Stimulated activated CD4-positive, alpha-beta T cell treated with anti-CD3 and anti-CD28 coated beads, TNF-alpha, amount 100 ng/mL, for 1 hour (primary cell): ENCODE data around the gene FGF3.

ENCODE experiments used
- DNase-seq, 3 donors: peaks; one replicate each; pipeline ENCODE4 v3.0.0-alpha.2; 2020; ENCODE audit warnings: low read depth in 3 of 3, low spot score in 1 of 3

The FGF3 gene

DNA sequence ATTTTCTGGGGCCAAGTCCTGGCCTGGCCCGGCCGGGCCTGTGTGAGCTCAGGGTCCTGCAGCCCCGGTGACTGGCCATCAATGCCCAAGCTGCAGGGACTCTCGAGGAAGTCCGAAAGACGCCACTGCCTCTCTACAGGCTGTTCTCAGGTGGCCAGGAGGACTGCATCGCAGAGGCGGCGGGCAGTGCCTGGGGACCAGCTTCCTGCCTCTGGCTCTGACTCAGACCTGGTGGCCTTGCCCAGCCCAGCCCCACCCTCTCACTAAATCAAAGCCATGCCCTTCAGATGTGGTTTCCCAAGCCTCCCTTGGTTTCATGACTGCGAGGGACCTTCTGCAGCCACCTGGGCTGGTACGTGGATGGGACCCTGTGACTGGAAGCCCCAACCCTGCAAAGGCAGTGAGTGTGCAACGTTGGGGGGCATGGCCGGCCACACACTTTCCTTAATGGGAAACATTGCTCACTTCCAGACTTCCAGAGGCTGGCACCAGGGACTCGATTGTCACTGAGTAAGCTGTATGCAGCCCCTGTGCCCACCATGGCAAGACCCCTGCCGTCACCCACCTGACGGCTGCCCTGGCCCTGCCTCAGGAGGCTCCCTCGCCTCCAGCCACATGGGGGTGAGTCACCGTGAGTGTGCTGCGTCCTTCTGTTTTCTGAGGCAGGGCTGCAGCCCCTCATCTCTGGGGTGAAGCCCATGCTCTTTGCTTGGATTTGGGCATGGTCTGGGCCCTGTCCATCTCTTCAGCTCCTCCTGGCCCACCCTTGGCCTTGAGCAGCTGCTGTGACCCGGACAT, 6.0 kb upstream of the FGF3 start:
- DNase-seq: no peak

DNA sequence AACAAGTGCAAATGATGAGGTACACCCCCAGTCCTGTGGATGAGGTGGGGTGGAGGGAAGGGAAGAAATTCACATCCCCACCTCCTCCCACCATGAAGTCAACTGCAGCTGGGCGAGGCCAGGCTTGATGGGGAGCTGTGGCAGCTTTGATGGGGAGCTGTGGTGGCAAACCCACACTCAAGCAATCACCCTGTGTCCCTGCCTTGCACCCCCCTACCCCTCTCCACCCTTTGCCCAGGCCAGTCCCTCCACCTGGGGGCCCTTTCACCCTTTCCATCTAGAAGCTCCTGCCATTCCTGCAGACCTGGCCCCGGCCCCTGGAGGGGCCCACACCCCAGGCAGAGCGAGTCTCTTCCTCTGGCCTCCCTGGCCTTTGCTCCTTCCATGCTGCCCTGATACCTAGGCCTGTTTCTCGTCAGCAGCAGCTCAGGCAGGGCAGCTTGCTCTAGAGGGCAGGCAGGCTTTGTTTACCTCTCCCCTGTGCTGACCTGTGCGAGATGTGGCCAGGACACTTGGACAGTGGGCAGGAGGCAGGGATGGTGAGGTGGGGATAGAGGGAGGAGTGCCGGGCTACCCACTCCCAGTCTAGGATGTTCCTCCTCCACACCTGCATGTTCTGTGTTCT, 4.5 kb upstream of the FGF3 start:
- no peak for DNase-seq

DNA sequence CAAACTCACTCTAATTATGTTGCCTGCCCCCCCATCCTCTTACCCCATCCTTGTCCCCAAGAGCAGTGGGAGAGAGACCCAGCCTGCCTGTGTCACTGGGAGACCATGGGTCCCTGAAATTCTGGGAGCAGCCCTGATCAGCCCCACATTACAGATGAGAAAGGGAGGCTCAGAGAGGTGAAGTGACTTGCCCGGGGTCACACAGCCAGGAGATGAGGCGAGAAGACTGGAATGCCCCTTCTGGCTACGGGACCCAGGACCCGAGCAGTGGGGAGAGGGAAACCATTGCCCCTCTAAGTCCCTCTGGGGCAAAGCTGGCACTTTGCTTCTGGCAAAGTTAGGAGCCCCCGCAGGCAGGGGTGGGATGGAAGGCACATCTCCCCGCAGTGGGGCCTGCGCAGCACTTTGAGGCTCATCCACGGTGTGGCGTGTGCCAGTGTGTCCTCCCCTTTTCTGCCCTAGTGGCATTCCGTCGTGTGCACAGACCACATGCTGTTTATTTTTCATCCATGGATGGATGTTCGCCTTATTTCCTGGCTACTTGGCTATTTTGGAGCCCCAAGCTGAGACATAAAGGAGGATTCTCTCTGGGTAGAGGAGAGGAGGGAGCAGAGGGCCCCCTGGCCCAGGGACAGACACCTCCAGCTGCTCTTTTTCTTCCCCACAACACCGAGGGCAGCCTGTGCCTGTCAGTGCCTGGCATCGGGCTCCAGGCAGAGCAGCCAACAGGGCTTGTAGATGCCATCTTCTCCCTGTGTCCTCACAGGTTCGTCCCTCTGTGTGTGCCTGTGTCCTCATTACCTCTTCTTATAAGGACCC, 3.7 kb upstream of the FGF3 start:
- no peak for DNase-seq

DNA sequence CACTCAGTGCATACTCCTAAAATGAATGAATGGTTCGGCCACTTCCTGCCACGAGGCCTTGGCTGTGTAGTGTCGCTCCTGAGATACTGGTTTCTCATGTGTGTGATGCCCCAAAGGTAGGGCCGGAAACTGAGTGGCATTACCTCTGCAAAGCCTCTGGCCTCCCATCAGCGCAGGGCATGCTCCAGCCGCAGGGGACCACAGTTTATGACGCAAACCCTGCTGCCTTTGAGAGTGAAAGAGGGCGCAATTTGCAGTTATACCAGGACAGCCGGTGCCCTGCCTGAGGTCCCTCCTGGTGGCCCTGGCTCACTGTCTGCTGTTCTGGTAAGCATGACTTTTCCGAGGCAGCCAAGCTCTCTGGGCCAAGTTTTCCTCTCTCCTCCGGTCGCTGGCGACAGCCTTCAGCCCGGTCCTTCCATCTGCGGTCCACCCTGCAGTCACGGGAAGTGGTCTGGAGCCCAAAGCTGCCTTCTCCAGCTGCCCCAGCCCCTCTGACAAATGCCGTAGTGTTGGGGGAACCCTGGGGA, 2.4 kb upstream of the FGF3 start:
- no peak for DNase-seq

DNA sequence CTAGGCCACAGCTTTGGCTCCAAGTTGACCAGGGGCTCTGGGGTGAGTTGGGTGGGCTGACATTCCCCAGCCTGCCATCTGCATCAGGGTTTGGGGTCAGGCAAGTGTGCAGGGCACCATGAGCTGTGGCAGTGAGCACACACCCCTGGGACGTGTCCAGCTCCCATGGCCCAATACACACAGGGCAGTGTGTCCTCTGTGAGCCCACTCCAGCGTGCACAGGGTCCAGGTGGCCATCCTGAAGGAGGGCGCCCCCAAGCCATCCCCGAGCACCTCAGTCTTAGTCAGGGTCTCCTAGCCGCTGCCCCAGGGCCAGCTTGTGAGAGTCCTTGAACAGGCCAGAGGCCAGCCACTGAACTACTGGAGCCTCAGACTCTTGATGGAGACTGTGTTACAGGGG, 1.2 kb upstream of the FGF3 start:
- no peak for DNase-seq

DNA sequence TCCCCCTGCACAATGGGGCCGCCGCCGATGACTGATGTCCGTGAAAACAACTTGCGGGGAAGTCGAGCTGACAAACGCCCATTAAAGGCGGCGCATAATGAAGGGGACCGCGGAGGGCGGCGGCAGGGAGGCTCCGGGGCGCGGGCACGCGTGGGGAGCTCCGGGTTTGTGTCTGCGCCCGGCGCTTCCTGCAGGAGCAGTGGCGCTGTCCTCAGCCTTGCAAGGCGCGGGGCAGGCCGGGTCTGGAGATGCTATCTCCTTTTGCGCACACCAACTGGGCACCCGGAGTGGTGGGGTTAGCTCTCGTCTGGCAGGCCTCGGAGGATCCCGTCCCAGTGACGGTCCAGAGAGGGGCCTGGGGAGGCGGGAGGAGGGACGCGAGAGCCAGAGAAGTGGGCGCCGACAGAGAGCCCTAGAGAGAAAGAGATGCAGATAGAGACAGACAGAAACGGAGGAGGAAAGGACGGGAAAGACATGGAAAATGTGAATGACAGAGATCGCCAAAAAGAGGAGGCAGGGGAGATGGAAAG, 390 bp upstream of the FGF3 start:
- no peak for DNase-seq

DNA sequence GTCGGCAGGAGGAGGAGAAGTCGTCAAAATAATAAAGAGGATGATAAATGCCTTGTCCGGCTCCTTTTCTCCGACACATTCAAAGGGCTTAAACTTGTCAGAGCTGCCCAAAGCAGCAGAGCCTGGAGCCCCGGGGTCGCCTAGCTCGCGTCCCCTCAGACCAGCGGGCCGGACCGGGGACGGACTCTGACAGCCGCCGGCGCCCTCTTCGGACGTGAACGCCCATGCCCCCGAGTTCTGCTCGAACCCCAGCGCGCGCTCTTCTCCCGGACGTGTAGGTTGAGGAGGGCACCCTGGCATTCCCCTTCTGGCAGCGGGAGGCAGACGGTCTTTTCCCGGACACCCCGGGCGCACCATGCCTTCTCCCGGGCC, 999 bp downstream of the FGF3 start:
- DNase-seq: no peak

DNA sequence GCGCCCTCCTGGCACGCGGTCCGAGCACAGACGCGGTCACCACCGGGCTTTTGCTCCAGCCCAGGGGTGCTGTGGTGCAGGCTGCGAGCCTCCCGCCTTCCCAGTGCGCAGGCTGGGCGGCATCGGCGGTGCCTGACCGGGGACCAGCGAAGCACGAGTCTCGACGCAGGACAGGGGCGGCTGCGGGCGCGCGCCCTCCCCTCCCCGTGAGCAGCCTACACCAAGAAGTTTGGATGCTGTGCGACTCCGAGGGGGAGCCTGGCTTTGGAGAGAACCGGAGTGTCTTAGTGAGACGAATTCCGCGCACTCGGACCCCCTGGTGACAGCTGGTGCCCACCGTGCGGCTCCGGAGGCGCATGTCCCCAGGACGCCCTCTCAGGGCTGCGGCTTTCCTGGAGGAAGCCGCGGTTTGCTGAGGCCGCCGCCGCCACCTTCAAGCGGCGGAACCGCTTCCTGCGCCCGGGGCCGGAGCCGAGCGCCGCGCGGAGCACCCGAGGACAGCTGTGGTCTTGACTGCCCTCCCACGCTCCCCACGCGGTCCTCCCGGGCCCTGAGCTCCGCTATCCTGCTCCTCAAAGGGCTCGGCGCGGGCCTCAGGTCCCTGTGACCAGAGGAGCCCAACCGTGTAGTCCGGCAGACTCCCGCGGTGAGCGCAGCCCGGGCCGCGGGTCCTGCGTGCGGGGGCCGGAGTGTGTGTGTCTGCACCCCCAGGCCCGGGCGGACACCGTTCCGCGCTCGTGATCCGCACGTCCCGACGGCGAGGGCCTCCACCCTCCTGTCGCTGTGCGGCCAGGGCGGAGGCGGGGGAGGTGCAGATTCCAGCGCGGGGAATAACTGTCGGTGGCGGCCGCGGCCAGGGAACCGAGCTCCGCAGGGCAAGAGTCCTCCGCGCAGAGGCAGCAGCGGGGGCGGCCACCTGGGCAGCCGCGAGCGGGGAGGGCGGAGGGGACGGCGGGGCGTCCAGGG, 1.7 kb downstream of the FGF3 start:
- DNase-seq: no peak

DNA sequence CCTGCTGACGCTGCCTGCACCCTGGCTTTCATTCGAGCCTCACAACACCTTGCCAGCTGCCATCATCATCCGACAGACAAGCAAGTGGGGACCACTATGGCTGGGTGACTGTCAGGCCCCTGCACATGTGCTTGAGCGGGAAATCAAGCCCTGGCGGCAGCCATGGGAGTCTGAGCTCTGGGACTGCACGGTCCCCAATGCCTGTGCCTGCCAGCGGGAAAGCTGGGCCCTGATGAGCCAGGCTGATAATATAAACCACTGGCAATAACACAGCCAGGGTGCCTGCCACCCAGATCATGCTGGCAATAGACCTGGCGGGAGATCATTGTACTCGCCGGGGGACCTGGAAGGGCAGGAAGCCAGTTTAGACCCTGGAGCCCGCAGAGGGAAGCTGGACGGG, 2.5 kb downstream of the FGF3 start:
- DNase-seq: no peak

DNA sequence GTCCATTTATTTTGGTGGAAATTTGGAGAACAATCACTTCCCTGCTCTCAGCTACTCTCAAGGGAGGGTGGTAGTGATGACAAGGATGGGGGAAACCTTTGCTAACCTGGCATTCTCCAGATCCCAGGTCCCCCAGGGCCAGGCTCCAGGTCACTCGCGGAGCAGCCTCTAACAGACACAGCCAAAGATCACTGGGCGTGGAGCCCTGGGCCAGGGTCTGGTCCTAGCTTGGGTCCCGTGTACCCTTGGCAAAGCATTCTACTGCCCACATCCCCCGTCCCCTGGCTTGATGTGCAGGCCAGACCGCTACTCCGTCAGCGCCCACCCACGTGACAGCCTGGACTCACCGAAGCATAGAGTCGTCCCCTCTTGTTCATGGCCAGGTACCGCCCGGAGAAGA, 3.2 kb downstream of the FGF3 start:
- DNase-seq: no peak

DNA sequence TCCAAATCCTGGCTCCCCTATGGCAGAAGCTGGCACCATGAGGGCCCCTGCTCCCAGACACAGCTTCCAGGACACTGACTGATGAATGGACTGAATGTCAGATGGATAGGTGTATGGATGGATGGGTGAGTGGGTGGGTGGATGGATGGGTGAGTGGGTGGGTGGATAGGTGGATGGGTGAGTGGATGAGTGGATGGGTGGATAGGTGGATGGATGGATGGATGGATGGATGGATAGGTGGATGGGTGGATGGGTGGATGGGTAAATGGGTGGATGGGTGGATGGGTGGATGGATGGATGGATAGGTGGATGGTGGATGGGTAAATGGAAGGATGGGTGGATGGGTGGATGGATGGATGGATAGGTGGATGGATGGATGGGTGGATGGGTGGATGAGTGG, 4.3 kb downstream of the FGF3 start:
- DNase-seq: no peak

DNA sequence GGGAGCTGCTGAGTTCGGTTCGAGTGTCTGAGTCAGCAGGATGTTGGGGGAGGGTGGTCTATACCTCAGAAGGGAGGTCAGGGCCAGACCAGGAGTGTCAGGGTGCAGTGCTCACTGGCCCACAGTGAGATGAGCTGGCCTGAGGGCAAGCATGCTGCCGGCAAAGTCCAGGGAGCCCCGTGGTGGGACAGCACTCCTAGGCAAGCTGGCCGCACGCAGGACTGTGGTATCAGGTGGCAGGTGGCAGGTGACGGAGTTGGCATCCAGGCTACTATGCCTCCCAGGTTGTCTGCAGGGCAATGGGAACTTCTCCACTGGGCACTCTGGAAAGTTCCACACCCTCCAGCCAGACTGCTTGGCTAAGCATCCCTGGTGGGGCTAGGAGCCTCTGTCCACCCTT, 4.8 kb downstream of the FGF3 start:
- DNase-seq: no peak

DNA sequence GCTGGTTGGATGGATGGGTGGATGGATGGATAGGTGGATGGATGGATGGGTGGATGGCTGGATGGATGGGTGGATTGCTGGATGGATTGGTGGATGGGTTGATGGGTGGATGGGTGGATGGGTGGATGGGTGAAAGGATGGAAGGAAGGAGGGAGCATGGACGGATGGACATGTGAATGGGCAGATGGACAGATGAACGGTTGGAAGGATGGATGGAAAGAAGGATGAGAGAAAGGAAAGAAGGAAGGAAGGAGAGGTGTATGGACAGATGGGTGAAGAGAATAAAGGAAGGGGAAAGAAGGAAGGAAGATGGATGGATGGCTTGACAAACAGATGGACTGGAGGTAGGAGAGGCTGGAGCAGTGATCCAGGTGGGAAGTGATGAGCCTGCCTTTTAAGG, 5.4 kb downstream of the FGF3 start:
- no peak for DNase-seq

DNA sequence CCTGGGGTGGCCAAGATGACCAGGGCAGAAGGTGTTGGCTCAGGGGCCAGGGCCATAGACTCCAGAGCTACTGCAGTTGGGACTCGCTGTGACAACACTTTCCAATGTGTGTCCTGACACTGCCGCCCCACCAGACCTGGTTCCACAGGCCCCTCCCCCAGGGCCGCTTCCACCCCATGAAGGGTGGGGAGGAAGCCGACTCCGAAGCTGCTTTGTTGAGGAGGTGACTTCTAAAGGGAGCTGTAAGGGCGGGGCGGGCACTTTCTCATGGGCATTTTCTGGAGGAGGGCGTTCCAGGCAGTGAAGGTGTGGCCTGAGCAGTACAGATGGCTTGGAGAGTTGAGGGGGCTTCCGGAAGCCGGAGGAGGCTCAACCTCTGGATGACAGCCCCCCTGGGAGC, 6.3 kb downstream of the FGF3 start:
- no peak for DNase-seq

DNA sequence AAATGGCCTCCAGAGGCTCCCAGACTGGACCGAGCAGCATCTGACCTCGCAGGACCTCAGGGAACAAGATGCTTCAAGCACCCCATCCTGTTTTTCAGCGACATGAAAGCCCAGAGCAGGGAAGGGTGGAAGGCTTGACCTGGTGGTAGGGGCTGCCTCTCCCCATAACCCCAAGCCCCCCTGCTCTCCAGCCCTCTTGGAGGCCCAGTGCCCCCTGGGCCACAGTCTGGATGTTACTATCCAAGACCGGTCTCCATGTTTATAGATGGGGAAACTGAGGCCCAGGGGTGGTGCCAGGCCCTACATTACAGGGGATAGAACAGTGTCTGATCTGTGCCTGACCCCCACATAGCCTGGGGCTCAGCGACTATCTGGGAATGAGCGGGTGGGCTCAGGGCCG, 7.0 kb downstream of the FGF3 start:
- DNase-seq: no peak

DNA sequence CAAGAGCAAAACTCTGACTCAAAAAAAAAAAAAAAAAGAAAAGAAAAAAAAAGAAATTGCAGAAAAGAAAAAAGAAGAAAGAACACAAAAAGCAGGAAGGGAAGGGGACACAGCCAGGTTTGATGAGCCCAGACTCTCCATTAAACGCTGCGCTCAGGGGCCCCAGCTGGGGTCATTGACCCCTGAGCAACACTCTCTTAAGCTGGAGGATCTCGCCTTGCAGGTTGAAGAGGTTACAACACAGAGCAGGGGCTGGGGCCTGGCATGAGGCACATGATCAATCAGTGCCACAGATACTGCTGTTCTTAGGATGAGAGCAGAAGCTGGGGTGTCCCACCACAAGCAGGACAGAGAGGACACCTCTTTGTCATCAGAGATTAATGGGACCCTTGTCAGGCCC, 7.8 kb downstream of the FGF3 start:
- DNase-seq: no peak

DNA sequence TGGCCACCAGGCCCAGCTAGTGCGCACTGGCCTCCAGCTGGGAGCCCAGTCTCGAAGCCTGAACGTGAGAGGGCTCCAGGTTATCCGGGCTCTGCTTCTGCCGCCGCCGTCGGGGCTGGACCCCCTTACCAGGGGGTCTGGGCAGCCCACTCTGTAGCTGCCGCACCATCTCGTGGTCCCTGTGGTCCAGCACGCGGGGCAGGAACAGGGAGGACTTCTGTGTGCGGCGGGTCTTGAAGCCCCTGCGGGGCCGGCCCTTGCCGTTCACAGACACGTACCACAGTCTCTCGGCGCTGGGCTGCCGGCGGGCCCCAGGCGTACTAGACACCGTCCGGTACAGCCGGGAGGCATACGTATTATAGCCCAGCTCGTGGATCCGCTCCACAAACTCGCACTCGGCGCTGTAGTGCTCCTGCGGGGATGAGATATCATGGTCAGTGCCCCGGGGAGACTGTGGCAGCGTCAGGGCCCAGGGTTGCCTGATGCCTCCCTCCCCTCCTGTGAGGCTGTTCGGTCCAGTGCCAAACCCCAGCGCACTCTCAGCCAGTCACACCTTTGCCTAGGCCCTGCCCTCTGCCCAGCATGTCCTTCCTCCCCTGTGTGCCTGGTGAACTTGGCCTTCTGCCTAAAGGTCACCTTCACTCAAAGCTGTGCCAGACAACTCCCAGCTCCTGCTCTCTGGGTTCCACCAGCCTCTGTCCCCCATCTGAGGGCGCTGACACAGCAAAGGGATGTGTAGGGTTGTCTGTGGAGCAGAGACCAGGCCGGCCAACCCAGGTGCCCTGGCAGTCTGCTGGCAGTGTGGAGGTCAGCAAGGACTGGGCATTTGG, 8.7 kb downstream of the FGF3 start:
- DNase-seq: no peak

DNA sequence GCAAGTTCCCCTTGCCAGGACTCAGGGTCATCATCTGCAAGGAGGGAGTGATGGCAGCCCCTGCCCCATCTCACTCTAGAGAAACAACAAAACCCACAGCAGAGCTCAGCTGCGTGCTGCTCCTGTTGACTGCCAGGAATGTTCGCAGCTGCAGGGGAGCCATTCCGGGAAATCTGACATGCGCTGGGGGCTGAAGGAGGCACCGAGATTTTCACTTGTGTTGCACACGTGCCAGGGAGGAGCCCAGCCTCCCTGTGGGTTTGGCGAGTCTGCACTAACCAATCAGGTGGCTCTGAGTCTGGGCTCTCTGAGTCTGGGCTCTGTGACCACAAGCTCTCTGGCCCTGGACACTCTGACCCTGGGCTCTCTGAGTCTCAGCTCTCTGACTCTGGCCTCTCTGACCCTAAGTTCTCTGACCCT, 10.5 kb downstream of the FGF3 start:
- no peak for DNase-seq

DNA sequence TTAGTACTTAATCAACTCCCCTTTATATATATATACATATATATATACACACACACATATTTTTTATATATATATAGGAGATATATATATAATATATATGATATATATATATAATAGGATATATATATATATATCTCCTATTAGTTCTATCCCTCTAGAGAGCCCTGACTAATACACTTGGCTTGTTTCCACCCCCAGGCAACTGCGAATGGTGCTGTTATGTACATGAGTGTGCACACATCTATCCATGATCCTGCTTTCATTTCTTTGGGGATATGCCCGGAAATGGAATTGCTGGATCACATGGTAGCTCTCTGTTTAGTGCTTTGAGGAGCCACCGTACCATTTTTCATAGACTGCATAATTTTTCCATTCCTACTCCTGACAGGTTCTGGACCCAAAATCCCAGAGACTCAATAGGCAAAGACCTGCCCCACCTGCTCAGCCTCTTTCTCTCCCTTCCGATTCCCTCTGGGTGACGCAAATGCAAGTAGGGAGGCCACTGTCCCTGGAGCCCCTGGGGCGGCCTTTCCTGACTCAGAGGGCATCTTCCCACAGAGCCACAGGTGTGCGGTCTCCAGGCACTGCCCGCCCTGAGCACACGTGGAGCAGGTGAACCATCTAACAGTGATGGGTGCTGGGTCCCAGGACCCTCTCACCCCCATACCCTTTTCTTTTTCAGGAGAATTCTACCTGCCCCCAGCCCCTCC, 12.0 kb downstream of the FGF3 start:
- no peak for DNase-seq
